ENCODE results near the gene RPL36A. TPM values are rescaled to one million over a fixed set of nuclear protein-coding genes. Genes with fewer than 3 reads are reported as not detected.

Gene RPL36A
- total and polyA plus RNA-seq, 9 of the 15 experiments (the other 6 are each of a cell fraction or from before 2014, with no cell fraction given) = 412 to 4,539 (median 3,209) TPM

DNA sequence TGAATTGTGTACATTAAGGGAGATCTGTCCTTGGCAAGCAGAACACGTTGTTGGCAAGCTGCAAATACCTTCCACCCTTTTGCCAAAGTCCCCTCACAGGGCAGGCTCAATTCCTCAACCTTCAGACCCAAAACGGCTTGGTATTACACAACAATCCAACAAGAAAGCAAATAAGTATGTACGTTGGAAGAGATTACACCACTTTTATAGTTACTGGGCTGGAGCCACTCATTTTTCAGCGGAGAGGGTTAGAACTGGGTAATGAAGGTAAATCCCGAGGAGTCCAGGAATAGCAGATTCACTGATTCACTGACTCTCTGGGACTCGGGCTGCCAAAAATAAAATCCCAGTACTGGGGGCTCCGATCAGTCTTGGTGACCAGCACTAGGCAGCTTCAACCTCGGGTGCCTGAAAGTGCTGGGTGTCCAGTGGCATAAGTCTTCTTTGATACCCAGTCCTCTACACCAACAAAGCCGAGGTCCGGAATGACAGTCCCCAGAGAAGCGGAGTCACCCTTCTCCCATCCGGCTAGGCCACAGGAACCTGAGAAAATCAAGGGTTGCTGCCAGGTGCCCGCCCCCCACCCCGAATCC lies 42.9 kb upstream of the RPL36A start:
- in situ Hi-C loops (cut with MboI) (no loop called here), intact Hi-C loops (cut with micrococcal nuclease) (loop anchor here (2.0 to 5.0 kb wide), 2 partner anchors 43 to 59 kb away; partner anchors contain the start of genes GLA, HNRNPH2 and RPL36A)
- Histone ChIP-seq H3K9me3 (replicated peaks; ENCODE audit: control insufficient read depth, insufficient read depth, low read depth, low read length) (no peaks in the 10 kb centered on the region), H2AFZ (ENCODE audit: low read depth, low read length) (peak overlapping the region; percentile 32; the same call in 1 of the 2 replicates), H3K27me3 (ENCODE audit: control insufficient read depth in 2 of 2, insufficient read depth in 2 of 2, low read length in 2 of 2) (no peaks in the 10 kb centered on the region), H3K79me2 (ENCODE audit: control insufficient read depth, insufficient read depth, low read length) (peaks cover 42% of the 10 kb centered on the region), H3K27ac (ENCODE audit: extremely low read depth, low read depth, low read length) (peak overlapping the region; percentile 94), H3K4me2 (ENCODE audit: insufficient read depth, low read length) (peak overlapping the region; percentile 85), H3K9ac (ENCODE audit: insufficient read depth in 1 of 2, low read depth in 2 of 2, low read length in 2 of 2) (peak overlapping the region; percentile 85 to 96), H4K20me1 (replicated peaks; ENCODE audit: control insufficient read depth, insufficient read depth, low read length) (no peaks in the 10 kb centered on the region), H3K4me3 (peak overlapping the region; percentile 64), H3K36me3 (ENCODE audit: control insufficient read depth, insufficient read depth, low read length) (peaks cover 50% of the 10 kb centered on the region), H3K4me1 (replicated peaks in 1 of 2; ENCODE audit: control insufficient read depth in 2 of 2, insufficient read depth in 2 of 2, low read length in 2 of 2) (peaks cover 0 to 6% of the 10 kb centered on the region in 2 experiments; a peak in 4 of 5 replicates), H3K9me1 (ENCODE audit: control insufficient read depth, insufficient read depth, low read length) (no peaks in the 10 kb centered on the region)
- TF ChIP-seq CEBPG (CRISPR knock-in tag; IDR thresholded peaks at IDR 0.05) = peak; percentile 9; the same call in 1 of the 2 replicates
- peak; percentile 9 to 34; a peak in 2 of 4 replicates for TF ChIP-seq CEBPG (tag; conservative IDR thresholded peaks at IDR 0.05 in 1 of 2, IDR thresholded peaks at IDR 0.05 in 1 of 2)
- no peak for TF ChIP-seq ATF4 (CRISPR knock-in tag; IDR thresholded peaks at IDR 0.05)
- TF ChIP-seq, protein P1, sequence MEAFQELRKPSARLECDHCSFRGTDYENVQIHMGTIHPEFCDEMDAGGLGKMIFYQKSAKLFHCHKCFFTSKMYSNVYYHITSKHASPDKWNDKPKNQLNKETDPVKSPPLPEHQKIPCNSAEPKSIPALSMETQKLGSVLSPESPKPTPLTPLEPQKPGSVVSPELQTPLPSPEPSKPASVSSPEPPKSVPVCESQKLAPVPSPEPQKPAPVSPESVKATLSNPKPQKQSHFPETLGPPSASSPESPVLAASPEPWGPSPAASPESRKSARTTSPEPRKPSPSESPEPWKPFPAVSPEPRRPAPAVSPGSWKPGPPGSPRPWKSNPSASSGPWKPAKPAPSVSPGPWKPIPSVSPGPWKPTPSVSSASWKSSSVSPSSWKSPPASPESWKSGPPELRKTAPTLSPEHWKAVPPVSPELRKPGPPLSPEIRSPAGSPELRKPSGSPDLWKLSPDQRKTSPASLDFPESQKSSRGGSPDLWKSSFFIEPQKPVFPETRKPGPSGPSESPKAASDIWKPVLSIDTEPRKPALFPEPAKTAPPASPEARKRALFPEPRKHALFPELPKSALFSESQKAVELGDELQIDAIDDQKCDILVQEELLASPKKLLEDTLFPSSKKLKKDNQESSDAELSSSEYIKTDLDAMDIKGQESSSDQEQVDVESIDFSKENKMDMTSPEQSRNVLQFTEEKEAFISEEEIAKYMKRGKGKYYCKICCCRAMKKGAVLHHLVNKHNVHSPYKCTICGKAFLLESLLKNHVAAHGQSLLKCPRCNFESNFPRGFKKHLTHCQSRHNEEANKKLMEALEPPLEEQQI (IDR thresholded peaks at IDR 0.05) = no peak
- 0 out of 2 replicates have a peak, but pooled peaks have one; percentile 45 for TF ChIP-seq CEBPB (tag; IDR thresholded peaks at IDR 0.05)
- no peak for TF ChIP-seq ATF1 (CRISPR knock-in tag; IDR thresholded peaks at IDR 0.05)
- TF ChIP-seq ATF1 (tag; IDR thresholded peaks at IDR 0.05) = no peak
- no peak for TF ChIP-seq ZNF324 (CRISPR knock-in tag; IDR thresholded peaks at IDR 0.05)
- TF ChIP-seq SREBF1 (IDR thresholded peaks at IDR 0.05; ENCODE audit: borderline replicate concordance, low read depth, low read length) = no peak
- TF ChIP-seq TFAM (CRISPR knock-in tag; conservative IDR thresholded peaks at IDR 0.05) = no peak
- TF ChIP-seq, protein P2, sequence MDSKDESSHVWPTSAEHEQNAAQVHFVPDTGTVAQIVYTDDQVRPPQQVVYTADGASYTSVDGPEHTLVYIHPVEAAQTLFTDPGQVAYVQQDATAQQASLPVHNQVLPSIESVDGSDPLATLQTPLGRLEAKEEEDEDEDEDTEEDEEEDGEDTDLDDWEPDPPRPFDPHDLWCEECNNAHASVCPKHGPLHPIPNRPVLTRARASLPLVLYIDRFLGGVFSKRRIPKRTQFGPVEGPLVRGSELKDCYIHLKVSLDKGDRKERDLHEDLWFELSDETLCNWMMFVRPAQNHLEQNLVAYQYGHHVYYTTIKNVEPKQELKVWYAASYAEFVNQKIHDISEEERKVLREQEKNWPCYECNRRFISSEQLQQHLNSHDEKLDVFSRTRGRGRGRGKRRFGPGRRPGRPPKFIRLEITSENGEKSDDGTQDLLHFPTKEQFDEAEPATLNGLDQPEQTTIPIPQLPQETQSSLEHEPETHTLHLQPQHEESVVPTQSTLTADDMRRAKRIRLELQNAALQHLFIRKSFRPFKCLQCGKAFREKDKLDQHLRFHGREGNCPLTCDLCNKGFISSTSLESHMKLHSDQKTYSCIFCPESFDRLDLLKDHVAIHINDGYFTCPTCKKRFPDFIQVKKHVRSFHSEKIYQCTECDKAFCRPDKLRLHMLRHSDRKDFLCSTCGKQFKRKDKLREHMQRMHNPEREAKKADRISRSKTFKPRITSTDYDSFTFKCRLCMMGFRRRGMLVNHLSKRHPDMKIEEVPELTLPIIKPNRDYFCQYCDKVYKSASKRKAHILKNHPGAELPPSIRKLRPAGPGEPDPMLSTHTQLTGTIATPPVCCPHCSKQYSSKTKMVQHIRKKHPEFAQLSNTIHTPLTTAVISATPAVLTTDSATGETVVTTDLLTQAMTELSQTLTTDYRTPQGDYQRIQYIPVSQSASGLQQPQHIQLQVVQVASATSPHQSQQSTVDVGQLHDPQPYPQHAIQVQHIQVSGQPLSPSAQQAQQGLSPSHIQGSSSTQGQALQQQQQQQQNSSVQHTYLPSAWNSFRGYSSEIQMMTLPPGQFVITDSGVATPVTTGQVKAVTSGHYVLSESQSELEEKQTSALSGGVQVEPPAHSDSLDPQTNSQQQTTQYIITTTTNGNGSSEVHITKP (IDR thresholded peaks at IDR 0.05; ENCODE audit: partially characterized antibody) = no peak
- FAIRE-seq = peak; percentile 32
- POLR2A ChIA-PET = interaction anchor here (0.6 to 4.0 kb wide), 5 partner anchors 10 to 48 kb away, joined by 3 to 21 read pairs (median 4); partner anchors contain the start of gene RPL36A
- peak; percentile 40 for ATAC-seq
- CTCF ChIA-PET (ENCODE audit: low intra/inter-chr PET ratio) = no interaction called here
- WGBS (ENCODE audit: insufficient coverage, low coverage, missing lambda C conversion rate) = 1% methylated on average over 9 of the region's 14 CpGs
- BruUV-seq (replicated peaks) = TSS peak; percentile 63
- peak in 3 of 4 experiments; percentile 38 to 61 (median 52) for DNase-seq (ENCODE audit: extremely low read depth in 1 of 4, low spot score in 3 of 4)

Measured in K562 (cell line).